ENCODE measurements around the gene GSTCD.

DNA sequence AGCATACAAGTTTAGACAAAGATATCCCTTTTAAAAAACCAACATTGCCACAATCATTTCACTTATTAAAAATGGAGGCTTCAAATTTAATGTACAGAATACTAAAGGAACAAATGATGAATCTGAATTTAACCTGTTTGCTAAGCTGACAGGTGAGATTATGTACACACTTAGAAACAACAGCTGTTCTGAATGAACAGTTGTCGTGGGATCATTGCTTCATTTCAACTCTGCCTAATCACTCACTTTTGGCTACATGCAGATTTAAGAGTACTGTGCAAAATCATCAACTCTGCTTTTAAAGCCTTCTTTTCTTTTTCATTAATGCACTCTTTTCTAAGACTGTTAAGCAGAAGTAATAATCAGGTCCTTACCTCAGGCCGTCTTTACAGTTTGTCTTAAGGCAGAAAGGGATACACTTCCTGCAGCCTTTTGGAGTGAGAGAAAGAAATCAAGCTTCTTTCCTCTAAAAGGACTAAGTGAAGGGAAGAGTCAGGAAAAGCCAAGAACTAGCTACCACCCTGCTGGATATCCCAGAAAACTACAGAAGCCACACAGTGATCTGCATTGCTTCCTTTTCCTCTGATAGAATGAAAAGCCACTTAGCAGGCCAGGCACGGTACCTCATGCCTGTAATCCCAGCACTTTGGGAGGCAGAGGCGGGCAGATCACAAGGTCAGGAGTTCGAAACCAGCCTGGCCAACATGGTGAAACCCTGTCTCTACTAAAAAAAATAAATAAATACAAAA, 132.0 kb downstream of the GSTCD start:
- TF ChIP-seq, protein P1, sequence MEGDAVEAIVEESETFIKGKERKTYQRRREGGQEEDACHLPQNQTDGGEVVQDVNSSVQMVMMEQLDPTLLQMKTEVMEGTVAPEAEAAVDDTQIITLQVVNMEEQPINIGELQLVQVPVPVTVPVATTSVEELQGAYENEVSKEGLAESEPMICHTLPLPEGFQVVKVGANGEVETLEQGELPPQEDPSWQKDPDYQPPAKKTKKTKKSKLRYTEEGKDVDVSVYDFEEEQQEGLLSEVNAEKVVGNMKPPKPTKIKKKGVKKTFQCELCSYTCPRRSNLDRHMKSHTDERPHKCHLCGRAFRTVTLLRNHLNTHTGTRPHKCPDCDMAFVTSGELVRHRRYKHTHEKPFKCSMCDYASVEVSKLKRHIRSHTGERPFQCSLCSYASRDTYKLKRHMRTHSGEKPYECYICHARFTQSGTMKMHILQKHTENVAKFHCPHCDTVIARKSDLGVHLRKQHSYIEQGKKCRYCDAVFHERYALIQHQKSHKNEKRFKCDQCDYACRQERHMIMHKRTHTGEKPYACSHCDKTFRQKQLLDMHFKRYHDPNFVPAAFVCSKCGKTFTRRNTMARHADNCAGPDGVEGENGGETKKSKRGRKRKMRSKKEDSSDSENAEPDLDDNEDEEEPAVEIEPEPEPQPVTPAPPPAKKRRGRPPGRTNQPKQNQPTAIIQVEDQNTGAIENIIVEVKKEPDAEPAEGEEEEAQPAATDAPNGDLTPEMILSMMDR (conservative IDR thresholded peaks at IDR 0.05) = no peak
- TF ChIP-seq ZFX (IDR thresholded peaks at IDR 0.05) = no peak

Measured in C4-2B (cell line).